ENCODE results near the gene PKNOX1.
"Not testable (repeated sequence)": the region's sequence is repeated elsewhere in the genome, so short reads cannot be mapped to it uniquely, and the experiment has no call there.

The PKNOX1 gene

DNA sequence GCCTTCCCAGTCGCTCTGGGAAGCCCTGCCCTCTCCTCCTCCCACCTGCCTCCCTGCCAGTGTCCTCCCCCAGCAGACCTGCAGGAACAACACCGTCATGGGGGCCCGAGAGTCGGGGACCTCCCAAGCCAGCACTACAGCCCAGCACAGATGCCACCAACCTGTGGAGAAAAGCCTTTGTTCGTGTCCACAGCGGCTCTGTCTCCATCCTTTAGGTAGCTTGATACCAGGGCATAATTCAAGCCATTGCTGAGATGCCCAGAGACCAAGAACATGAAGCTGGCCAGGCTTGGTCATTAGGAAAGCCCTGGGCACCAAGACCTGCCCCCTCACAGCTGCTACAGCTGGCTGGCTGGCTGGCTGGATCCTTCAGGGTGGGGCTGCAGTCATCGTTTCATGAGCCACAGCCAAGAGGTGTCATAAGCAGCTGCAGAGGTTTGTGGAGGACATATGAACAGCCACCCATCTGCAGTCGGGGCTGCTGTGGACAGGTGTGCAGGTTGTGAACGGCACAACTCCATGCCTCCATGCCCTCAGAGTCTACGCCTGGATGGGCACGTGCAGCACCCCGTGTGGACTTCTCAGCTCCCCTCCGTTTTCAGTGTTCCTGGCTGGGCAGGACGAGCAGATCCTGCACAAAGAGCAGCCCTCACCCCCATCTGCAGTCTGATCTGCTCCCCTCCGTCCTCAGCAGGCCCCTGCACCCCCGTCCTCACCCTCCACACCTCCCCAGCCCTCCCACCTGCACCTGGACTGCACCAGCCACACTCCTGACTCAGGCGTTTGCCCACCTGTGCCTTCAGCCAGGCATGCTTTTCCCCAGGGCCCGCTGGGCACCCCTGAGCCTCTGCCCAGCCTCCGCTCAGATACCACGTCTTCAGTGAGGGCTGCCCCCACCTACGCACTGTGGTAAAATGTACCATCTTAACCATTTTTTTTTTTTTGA, 71.8 kb downstream of the PKNOX1 start:
- DNase-seq (ENCODE audit: low spot score), result peak; percentile 30

DNA sequence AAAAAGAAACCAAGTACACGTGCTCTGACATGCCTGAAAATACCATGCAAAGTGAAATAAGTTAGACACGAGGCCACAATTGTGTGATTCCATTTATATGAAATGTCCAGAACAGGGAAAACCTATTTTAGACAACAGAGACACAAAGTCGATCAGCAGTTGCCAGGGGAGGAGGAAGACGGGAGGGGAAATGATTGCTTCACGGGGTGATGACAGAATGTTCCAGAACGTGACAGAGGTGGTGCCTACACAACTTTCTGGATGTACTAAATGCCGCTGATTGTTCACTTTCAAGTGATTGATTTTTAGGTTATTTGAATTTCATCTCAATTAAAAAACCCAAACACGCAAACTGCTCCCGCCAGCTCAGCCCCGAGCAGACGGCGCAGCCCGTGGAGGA, 78.8 kb downstream of the PKNOX1 start:
- not testable (repeated sequence) for DNase-seq (ENCODE audit: low spot score)

GRCh38 chr21:43062955-43063664, 88.7 kb downstream of the PKNOX1 start:
- DNase-seq (ENCODE audit: low spot score), result not testable (repeated sequence)

GRCh38 chr21:43064265-43064917, 90.0 kb downstream of the PKNOX1 start:
- DNase-seq (ENCODE audit: low spot score), result not testable (repeated sequence)

GRCh38 chr21:43065991-43066390, 91.6 kb downstream of the PKNOX1 start:
- not testable (repeated sequence) for DNase-seq (ENCODE audit: low spot score)

GRCh38 chr21:43066690-43067089, 92.3 kb downstream of the PKNOX1 start:
- DNase-seq (ENCODE audit: low spot score), result not testable (repeated sequence)

DNA sequence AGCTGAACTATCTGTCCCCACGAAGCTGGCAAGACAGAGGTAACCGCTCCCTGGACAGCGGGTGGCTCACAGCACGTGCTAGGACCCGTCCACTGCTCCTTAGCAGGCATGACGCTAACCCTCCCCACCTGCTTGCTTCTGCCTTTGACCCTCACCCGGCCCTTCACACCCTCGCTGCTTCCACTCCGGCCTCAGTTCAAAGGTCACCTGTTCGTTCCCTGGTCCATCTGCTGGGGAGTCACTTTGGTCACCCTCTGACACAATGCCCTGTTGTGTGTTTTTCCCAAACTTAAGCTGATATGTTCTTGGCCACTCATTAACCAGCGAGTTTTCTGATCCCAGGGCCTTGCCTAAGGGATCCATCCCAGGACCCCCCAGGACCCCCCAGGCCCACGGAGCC, 93.7 kb downstream of the PKNOX1 start:
- DNase-seq (ENCODE audit: low spot score), result not testable (repeated sequence)

GRCh38 chr21:43069682-43070081, 95.3 kb downstream of the PKNOX1 start:
- not testable (repeated sequence) for DNase-seq (ENCODE audit: low spot score)

- not testable (repeated sequence) for DNase-seq (ENCODE audit: low spot score)
These were observed 98.4 kb downstream of the PKNOX1 start for GRCh38 chr21:43072742-43073141.

DNA sequence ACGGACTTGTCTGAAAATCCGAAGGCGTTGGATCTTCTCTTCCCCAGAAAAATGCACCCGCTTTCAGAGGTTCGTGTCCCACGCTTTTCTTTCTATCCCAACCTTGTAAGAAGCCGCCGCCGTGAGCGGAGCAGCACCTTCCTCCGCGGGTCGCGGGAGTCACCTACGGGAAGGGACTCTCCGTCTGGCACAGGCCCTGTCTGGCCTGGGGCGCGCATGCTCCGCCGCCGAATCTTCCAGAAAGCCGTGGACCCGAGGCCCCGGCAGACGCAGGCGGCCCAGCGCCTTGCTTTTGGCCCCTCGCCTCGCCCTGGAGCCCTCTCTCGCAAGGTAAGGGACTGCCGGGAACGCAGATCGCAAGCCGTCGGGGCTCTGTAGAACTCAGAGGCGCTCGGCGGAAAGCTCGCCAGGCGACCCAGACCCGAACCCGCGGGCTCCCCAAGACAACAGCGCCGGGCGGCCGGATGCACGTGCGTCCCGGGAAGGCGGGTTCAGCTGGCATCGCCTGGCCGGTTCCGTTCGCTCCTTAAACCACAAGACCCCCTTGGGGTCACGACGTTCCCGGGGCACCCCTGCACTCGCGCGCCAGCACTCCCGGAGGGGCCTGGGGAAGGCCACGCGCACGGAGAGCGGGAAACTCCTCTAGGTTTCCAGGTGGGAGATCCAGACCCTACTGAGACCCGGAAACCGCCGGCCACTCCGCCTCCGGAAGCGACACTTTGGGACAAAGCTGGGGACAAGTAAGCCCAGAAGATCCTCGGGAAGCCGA, 100.2 kb downstream of the PKNOX1 start:
- not testable (repeated sequence) for DNase-seq (ENCODE audit: low spot score)

GRCh38 chr21:43075170-43076022, 101.0 kb downstream of the PKNOX1 start, which contains the start of gene CBS:
CBS (minus strand) TSS chr21:43075835; CDS start chr21:43072193, 3,642 bp downstream.
- DNase-seq (ENCODE audit: low spot score), result not testable (repeated sequence)

DNA sequence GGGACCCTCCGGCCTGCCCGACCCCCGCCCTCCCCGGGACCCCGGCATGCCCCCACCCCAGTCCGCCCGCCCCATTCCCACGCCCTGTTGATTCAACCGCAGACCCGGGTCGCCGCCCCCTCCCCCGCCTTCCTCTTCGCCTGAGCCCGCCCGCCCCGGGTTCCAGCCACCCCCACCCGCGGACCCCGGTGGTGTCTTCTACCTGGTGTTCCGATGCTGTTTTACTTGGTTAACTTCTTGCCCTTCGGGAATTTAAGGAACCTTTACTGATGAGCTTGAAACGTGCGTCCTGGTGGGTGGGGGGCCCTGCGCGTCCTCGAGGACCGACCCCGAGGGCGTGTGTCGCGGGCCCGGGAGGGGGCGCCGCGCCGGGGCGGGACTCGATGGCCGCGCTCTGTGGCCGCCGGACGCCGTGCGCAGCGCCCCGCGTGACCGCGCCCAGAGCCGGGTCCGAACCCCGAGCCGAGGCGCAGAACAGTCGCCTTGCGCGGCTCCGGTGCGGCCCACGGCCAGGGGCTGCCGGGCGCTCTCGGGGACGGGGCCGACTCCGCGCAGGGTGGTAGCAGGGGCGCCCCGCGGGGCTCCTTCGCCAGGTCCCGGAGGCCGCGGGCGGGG, 101.8 kb downstream of the PKNOX1 start:
- not testable (repeated sequence) for DNase-seq (ENCODE audit: low spot score)

GRCh38 chr21:43076643-43077042, 102.3 kb downstream of the PKNOX1 start:
- not testable (repeated sequence) for DNase-seq (ENCODE audit: low spot score)

- not testable (repeated sequence) for DNase-seq (ENCODE audit: low spot score)
These were observed 108.4 kb downstream of the PKNOX1 start for GRCh38 chr21:43082587-43083300.
